Prostate gland (tissue), 2 donors: ENCODE data around the gene EPHA6. TPM values are rescaled to one million over a fixed set of nuclear protein-coding genes. Genes with fewer than 3 reads are reported as not detected.
A peak's percentile ranks its signal among the peaks of the same experiment; 100 is the strongest.

Experiments used
- DNase-seq: peaks from one replicate; pipeline ENCODE4 v3.0.0-alpha.2; 2019; ENCODE audit warnings: low spot score
- H3K27ac ChIP-seq, 2 donors: fragments of 200-600 bp; sonication (generic); 2 replicates each; pipeline ENCODE4 v1.5.1; 2017 to 2019
- H3K27me3 ChIP-seq: fragments of 200-600 bp; sonication (generic); replicated peaks from 2 replicates; pipeline ENCODE4 v1.5.1; 2019; ENCODE audit not compliant: insufficient read depth
- H3K36me3 ChIP-seq, 2 donors: fragments of 200-600 bp; sonication (generic); 1 replicate in 1 of 2; 2 replicates in 1 of 2; pipeline versions ENCODE4 v1.5.1 to v1.8.1; 2017 to 2019
- H3K4me1 ChIP-seq: fragments of 200-600 bp; sonication (generic); replicated peaks from 2 replicates; pipeline ENCODE4 v1.5.1; 2019
- H3K4me3 ChIP-seq, 2 donors: fragments of 200-600 bp; sonication (generic); 2 replicates each; pipeline ENCODE4 v1.5.1; 2017 to 2019
- H3K9me3 ChIP-seq: fragments of 200-600 bp; sonication (generic); 2 replicates; pipeline ENCODE4 v1.5.1; 2017
- POLR2A ChIP-seq: fragments of 450-650 bp; IDR thresholded peaks from one replicate; pipeline ENCODE4 v1.6.1; 2016; ENCODE audit warnings: antibody characterized with exemption, mild to moderate bottlenecking
- POLR2AphosphoS5 ChIP-seq: sonication (generic); formaldehyde crosslinking; IDR thresholded peaks from one replicate; pipeline ENCODE4 v1.6.1; 2017; ENCODE audit warnings: antibody characterized with exemption
- WGBS: methylation state at CpG from one replicate; pipeline ENCODE4 v1.1.5; 2018; 5-methylcytosine and 5-hydroxymethylcytosine counted together
- intact Hi-C: fragments of 100-400 bp; cut with DNase I; formaldehyde crosslinking; loops from one replicate; pipeline ENCODE4 v1.14.2; 2022
- total RNA-seq, 2 donors: library from RNA; depleted of rRNA; stranded (reverse); fragments of >200 nt; gene quantifications; one replicate each; pipeline ENCODE4 v1.1.0, GENCODE V29; 2016
- TF ChIP-seq, protein P1 (sequence below), 4 experiments: fragments of 200-600 bp in 2 of 4; fragments of 450-650 bp in 2 of 4; sonication (generic) in 2 of 4; IDR thresholded peaks; 1 replicate in 3 of 4; 2 replicates in 1 of 4; pipeline ENCODE4 v1.5.1; 2016 to 2019; ENCODE audit warnings: antibody characterized with exemption in 4 of 4, mild to moderate bottlenecking in 2 of 4, moderate library complexity in 2 of 4

Gene EPHA6
- total RNA-seq, 2 donors from 2014 or later, result 1.1 to 3.7 TPM

DNA sequence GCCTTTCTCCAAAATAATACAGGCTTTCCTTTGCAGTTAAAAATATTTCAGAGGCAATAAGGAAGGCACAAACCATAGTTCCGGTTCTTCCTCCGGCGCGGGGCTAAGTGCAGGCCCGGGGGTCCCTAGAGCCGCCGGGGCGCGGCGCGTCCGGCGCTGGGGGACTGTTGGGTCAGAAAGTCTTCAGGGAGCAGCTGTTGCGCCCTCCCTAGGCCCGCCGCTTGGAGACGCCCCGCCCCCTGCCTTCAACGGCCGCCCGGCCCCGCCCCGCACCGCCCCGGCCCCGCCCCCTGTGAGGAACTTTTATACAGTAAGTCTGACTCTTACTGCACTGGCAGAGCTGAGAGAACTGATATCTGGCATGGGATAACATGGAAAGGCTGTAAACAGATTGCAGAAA, 667.0 kb downstream of the EPHA6 start:
- intact Hi-C loops, result no loop called here

GRCh38 chr3:97485206-97485605, 670.8 kb downstream of the EPHA6 start:
- Histone ChIP-seq H3K27ac (peak overlapping the region in 1 of 2 donors; percentile 9), H3K4me3 (no peak overlapping the region), H3K36me3 (no peaks in the 10 kb centered on the region), H3K9me3 (no peaks in the 10 kb centered on the region), H3K27me3 (no peaks in the 10 kb centered on the region), H3K4me1 (no peaks in the 10 kb centered on the region)
- DNase-seq, result peak; percentile 5
- TF ChIP-seq POLR2AphosphoS5 (peak; percentile 38), POLR2A (no peak)
- TF ChIP-seq, protein P1, sequence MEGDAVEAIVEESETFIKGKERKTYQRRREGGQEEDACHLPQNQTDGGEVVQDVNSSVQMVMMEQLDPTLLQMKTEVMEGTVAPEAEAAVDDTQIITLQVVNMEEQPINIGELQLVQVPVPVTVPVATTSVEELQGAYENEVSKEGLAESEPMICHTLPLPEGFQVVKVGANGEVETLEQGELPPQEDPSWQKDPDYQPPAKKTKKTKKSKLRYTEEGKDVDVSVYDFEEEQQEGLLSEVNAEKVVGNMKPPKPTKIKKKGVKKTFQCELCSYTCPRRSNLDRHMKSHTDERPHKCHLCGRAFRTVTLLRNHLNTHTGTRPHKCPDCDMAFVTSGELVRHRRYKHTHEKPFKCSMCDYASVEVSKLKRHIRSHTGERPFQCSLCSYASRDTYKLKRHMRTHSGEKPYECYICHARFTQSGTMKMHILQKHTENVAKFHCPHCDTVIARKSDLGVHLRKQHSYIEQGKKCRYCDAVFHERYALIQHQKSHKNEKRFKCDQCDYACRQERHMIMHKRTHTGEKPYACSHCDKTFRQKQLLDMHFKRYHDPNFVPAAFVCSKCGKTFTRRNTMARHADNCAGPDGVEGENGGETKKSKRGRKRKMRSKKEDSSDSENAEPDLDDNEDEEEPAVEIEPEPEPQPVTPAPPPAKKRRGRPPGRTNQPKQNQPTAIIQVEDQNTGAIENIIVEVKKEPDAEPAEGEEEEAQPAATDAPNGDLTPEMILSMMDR (IDR thresholded peaks at IDR 0.05), result no peak
- WGBS, result 32% methylated on average over 3 of the region's 3 CpGs
- intact Hi-C loops, result no loop called here

More for the DNA sequence above, 667.0 kb downstream of the EPHA6 start:
- 99% methylated on average over 18 of the region's 26 CpGs for WGBS
- Histone ChIP-seq H3K4me3 (no peak overlapping the region), H3K4me1 (no peaks in the 10 kb centered on the region), H3K27ac (no peak overlapping the region), H3K9me3 (no peaks in the 10 kb centered on the region), H3K36me3 (no peaks in the 10 kb centered on the region), H3K27me3 (no peaks in the 10 kb centered on the region)
- TF ChIP-seq, protein P1 (IDR thresholded peaks at IDR 0.05), result no peak
- TF ChIP-seq POLR2A (no peak), POLR2AphosphoS5 (no peak)
- no peak for DNase-seq

- intact Hi-C loops, result no loop called here
- no peak for DNase-seq
- Histone ChIP-seq H3K4me3 (no peak overlapping the region), H3K36me3 (no peaks in the 10 kb centered on the region), H3K9me3 (no peaks in the 10 kb centered on the region), H3K4me1 (no peaks in the 10 kb centered on the region), H3K27me3 (no peaks in the 10 kb centered on the region), H3K27ac (no peak overlapping the region)
- TF ChIP-seq POLR2AphosphoS5, result no peak
- TF ChIP-seq, protein P1 (IDR thresholded peaks at IDR 0.05), result no peak
- TF ChIP-seq POLR2A, result no peak
- 61% methylated on average over 1 of the region's 1 CpG for WGBS
Measured at GRCh38 chr3:97487587-97487986, 673.2 kb downstream of the EPHA6 start.

- no peak overlapping the region for H3K27ac ChIP-seq
- no peaks in the 10 kb centered on the region for H3K36me3 ChIP-seq
- no peaks in the 10 kb centered on the region for H3K4me1 ChIP-seq
- no peak for DNase-seq
- TF ChIP-seq, protein P1 (IDR thresholded peaks at IDR 0.05), result no peak
- TF ChIP-seq POLR2AphosphoS5 (no peak), POLR2A (no peak)
- intact Hi-C loops, result no loop called here
- no peaks in the 10 kb centered on the region for H3K9me3 ChIP-seq
- no peaks in the 10 kb centered on the region for H3K27me3 ChIP-seq
- no peak overlapping the region for H3K4me3 ChIP-seq
- WGBS, result 89% methylated on average over 1 of the region's 1 CpG
Measured at GRCh38 chr3:97488741-97489140, 674.3 kb downstream of the EPHA6 start.

DNA sequence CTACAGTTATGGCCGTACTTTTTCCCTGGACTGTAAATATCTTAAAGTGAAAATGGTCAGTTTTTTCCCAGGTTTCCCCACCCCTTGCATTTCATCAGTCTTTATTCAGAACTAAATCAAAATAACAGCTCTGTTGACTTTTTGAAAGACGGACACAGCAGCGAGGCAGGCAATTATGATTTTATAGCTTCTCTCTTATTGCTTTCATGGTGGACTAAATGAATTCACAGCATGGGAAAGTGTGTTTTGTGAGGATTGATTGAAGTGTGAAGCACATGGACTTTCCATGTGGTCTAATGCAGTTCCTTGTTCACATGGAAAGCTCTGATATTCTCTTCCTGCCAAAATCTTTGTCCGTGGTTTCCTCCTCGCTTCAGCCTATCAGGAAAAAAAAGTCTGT, 681.5 kb downstream of the EPHA6 start:
- no peaks in the 10 kb centered on the region for H3K27me3 ChIP-seq
- H3K36me3 ChIP-seq, result no peaks in the 10 kb centered on the region
- DNase-seq, result no peak
- no peak overlapping the region for H3K27ac ChIP-seq
- TF ChIP-seq POLR2AphosphoS5, result no peak
- H3K4me1 ChIP-seq, result no peaks in the 10 kb centered on the region
- no peak overlapping the region for H3K4me3 ChIP-seq
- 76% methylated on average over 5 of the region's 5 CpGs for WGBS
- no peaks in the 10 kb centered on the region for H3K9me3 ChIP-seq
- intact Hi-C loops, result no loop called here
